ENCODE data around the gene HAGH.

The HAGH gene

DNA sequence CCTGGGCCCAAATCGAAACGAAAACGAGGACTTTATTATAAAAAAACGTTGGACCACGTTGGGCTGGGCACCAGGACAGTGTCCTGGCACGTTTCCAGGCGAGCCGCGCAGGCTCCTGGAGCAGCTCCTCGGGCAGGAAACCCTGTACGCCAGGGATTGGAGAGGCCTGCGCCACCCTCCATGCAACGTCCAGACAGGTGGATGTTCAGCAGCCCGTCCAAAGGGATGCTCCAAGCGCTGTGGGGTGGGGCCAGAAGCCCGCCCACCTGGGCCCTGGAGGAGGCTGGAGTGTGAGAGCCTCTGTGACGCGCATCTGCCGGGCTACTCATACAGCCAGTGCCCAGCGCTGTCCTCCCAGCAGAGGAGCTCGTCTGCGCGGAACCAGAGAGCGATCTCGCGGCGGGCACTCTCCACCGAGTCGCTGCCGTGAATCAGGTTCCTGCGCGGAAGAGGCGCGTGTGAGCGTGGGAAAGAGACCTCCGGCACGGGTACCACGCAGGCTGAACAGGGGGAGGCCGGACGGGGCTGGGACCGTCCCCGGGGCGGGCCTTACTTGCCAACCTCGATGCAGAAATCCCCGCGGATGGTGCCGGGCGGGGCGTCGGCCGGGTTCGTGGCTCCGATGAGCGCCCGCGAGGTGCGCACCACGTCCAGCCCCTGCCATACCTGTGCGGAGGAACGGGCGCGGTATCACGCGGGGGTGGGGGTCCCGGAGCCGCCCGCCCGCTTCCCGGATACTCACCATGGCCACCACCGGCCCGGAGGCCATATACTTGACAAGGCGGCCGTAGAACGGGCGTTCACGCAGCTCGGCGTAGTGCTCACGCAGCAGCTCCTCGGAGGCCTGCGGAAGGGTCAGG is 56.1 kb downstream of the HAGH start (continued):
- TF ChIP-seq GLIS2 (tag by site-specific recombination; IDR thresholded peaks at IDR 0.05) (peak; percentile 15), ZNF426 (tag by site-specific recombination; IDR thresholded peaks at IDR 0.05) (no peak), SP2 (tag by site-specific recombination; IDR thresholded peaks at IDR 0.05) (peak; percentile 90), ZNF843 (tag by site-specific recombination; IDR thresholded peaks at IDR 0.05) (no peak), ZNF830 (tag by site-specific recombination; IDR thresholded peaks at IDR 0.05; ENCODE audit: low read depth) (no peak), ZNF157 (tag by site-specific recombination; IDR thresholded peaks at IDR 0.05) (no peak), ZNF585B (tag by site-specific recombination; IDR thresholded peaks at IDR 0.05) (no peak), GFI1B (tag by site-specific recombination; IDR thresholded peaks at IDR 0.05) (no peak), ZNF792 (tag by site-specific recombination; IDR thresholded peaks at IDR 0.05) (no peak), ZNF544 (tag by site-specific recombination; IDR thresholded peaks at IDR 0.05) (no peak), GLI2 (tag by site-specific recombination; IDR thresholded peaks at IDR 0.05; ENCODE audit: borderline replicate concordance, low read depth) (no peak), ZNF791 (tag by site-specific recombination; IDR thresholded peaks at IDR 0.05) (no peak), ZNF140 (tag by site-specific recombination; IDR thresholded peaks at IDR 0.05) (no peak), ZNF76 (tag by site-specific recombination; IDR thresholded peaks at IDR 0.05; ENCODE audit: borderline replicate concordance, low read depth) (no peak), ZNF626 (tag by site-specific recombination; IDR thresholded peaks at IDR 0.05) (no peak), ZNF423 (tag by site-specific recombination; IDR thresholded peaks at IDR 0.05) (no peak), ZNF707 (tag by site-specific recombination; IDR thresholded peaks at IDR 0.05) (no peak), ZNF10 (tag by site-specific recombination; IDR thresholded peaks at IDR 0.05) (no peak), ZNF311 (tag by site-specific recombination; IDR thresholded peaks at IDR 0.05; ENCODE audit: borderline replicate concordance) (no peak)
- TF ChIP-seq, protein P1, sequence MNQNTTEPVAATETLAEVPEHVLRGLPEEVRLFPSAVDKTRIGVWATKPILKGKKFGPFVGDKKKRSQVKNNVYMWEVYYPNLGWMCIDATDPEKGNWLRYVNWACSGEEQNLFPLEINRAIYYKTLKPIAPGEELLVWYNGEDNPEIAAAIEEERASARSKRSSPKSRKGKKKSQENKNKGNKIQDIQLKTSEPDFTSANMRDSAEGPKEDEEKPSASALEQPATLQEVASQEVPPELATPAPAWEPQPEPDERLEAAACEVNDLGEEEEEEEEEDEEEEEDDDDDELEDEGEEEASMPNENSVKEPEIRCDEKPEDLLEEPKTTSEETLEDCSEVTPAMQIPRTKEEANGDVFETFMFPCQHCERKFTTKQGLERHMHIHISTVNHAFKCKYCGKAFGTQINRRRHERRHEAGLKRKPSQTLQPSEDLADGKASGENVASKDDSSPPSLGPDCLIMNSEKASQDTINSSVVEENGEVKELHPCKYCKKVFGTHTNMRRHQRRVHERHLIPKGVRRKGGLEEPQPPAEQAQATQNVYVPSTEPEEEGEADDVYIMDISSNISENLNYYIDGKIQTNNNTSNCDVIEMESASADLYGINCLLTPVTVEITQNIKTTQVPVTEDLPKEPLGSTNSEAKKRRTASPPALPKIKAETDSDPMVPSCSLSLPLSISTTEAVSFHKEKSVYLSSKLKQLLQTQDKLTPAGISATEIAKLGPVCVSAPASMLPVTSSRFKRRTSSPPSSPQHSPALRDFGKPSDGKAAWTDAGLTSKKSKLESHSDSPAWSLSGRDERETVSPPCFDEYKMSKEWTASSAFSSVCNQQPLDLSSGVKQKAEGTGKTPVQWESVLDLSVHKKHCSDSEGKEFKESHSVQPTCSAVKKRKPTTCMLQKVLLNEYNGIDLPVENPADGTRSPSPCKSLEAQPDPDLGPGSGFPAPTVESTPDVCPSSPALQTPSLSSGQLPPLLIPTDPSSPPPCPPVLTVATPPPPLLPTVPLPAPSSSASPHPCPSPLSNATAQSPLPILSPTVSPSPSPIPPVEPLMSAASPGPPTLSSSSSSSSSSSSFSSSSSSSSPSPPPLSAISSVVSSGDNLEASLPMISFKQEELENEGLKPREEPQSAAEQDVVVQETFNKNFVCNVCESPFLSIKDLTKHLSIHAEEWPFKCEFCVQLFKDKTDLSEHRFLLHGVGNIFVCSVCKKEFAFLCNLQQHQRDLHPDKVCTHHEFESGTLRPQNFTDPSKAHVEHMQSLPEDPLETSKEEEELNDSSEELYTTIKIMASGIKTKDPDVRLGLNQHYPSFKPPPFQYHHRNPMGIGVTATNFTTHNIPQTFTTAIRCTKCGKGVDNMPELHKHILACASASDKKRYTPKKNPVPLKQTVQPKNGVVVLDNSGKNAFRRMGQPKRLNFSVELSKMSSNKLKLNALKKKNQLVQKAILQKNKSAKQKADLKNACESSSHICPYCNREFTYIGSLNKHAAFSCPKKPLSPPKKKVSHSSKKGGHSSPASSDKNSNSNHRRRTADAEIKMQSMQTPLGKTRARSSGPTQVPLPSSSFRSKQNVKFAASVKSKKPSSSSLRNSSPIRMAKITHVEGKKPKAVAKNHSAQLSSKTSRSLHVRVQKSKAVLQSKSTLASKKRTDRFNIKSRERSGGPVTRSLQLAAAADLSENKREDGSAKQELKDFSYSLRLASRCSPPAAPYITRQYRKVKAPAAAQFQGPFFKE (tag by site-specific recombination; IDR thresholded peaks at IDR 0.05; ENCODE audit: borderline replicate concordance) = no peak
- TF ChIP-seq, protein P2, sequence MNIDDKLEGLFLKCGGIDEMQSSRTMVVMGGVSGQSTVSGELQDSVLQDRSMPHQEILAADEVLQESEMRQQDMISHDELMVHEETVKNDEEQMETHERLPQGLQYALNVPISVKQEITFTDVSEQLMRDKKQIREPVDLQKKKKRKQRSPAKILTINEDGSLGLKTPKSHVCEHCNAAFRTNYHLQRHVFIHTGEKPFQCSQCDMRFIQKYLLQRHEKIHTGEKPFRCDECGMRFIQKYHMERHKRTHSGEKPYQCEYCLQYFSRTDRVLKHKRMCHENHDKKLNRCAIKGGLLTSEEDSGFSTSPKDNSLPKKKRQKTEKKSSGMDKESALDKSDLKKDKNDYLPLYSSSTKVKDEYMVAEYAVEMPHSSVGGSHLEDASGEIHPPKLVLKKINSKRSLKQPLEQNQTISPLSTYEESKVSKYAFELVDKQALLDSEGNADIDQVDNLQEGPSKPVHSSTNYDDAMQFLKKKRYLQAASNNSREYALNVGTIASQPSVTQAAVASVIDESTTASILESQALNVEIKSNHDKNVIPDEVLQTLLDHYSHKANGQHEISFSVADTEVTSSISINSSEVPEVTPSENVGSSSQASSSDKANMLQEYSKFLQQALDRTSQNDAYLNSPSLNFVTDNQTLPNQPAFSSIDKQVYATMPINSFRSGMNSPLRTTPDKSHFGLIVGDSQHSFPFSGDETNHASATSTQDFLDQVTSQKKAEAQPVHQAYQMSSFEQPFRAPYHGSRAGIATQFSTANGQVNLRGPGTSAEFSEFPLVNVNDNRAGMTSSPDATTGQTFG (tag by site-specific recombination; IDR thresholded peaks at IDR 0.05; ENCODE audit: borderline replicate concordance) = no peak
- TF ChIP-seq, protein P3, sequence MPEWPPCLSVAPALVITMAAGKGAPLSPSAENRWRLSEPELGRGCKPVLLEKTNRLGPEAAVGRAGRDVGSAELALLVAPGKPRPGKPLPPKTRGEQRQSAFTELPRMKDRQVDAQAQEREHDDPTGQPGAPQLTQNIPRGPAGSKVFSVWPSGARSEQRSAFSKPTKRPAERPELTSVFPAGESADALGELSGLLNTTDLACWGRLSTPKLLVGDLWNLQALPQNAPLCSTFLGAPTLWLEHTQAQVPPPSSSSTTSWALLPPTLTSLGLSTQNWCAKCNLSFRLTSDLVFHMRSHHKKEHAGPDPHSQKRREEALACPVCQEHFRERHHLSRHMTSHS (tag by site-specific recombination; IDR thresholded peaks at IDR 0.05) = no peak
- TF ChIP-seq, protein P4, sequence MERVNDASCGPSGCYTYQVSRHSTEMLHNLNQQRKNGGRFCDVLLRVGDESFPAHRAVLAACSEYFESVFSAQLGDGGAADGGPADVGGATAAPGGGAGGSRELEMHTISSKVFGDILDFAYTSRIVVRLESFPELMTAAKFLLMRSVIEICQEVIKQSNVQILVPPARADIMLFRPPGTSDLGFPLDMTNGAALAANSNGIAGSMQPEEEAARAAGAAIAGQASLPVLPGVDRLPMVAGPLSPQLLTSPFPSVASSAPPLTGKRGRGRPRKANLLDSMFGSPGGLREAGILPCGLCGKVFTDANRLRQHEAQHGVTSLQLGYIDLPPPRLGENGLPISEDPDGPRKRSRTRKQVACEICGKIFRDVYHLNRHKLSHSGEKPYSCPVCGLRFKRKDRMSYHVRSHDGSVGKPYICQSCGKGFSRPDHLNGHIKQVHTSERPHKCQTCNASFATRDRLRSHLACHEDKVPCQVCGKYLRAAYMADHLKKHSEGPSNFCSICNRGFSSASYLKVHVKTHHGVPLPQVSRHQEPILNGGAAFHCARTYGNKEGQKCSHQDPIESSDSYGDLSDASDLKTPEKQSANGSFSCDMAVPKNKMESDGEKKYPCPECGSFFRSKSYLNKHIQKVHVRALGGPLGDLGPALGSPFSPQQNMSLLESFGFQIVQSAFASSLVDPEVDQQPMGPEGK (tag by site-specific recombination; IDR thresholded peaks at IDR 0.05) = peak; percentile 65; the same call in 1 of the 2 replicates
- TF ChIP-seq, protein P5, sequence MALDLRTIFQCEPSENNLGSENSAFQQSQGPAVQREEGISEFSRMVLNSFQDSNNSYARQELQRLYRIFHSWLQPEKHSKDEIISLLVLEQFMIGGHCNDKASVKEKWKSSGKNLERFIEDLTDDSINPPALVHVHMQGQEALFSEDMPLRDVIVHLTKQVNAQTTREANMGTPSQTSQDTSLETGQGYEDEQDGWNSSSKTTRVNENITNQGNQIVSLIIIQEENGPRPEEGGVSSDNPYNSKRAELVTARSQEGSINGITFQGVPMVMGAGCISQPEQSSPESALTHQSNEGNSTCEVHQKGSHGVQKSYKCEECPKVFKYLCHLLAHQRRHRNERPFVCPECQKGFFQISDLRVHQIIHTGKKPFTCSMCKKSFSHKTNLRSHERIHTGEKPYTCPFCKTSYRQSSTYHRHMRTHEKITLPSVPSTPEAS (tag by site-specific recombination; IDR thresholded peaks at IDR 0.05) = no peak
- TF ChIP-seq, protein P6, sequence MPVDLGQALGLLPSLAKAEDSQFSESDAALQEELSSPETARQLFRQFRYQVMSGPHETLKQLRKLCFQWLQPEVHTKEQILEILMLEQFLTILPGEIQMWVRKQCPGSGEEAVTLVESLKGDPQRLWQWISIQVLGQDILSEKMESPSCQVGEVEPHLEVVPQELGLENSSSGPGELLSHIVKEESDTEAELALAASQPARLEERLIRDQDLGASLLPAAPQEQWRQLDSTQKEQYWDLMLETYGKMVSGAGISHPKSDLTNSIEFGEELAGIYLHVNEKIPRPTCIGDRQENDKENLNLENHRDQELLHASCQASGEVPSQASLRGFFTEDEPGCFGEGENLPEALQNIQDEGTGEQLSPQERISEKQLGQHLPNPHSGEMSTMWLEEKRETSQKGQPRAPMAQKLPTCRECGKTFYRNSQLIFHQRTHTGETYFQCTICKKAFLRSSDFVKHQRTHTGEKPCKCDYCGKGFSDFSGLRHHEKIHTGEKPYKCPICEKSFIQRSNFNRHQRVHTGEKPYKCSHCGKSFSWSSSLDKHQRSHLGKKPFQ (tag by site-specific recombination; IDR thresholded peaks at IDR 0.05) = no peak

Measured in HEK293 (cell line).